Neural cell (in vitro differentiated cells): Measurements from ENCODE around the gene TSACC. TPM values are rescaled to one million over a fixed set of nuclear protein-coding genes. Genes with fewer than 3 reads are reported as not detected.

ENCODE experiments used
- H2AFZ ChIP-seq: fragments of 200-600, 300-800 bp; sonication (generic), shearing (Covaris generic); 2 replicates; pipeline ENCODE4 v1.6.0; 2014; ENCODE audit warnings: low read depth, mild to moderate bottlenecking, antibody characterized with exemption, low read length, moderate library complexity
- H3F3A ChIP-seq: fragments of 200-600 bp; shearing (Covaris generic); 2 replicates; pipeline ENCODE4 v1.6.1; 2016; ENCODE audit warnings: mild to moderate bottlenecking, moderate library complexity, mixed read lengths, antibody characterized with exemption, low read length; ENCODE audit not compliant: insufficient read depth, poor library complexity, severe bottlenecking
- H3K27ac ChIP-seq: fragments of 200-600, 300-800 bp; sonication (generic), shearing (Covaris generic); 2 replicates; pipeline ENCODE4 v1.5.1; 2014; ENCODE audit warnings: mild to moderate bottlenecking, low read length, moderate library complexity
- H3K27me3 ChIP-seq: fragments of 300-800, 200-600 bp; sonication (generic), shearing (Covaris generic); 2 replicates; pipeline ENCODE4 v1.6.0; 2014; ENCODE audit warnings: mild to moderate bottlenecking, low read depth, low read length, moderate library complexity; ENCODE audit not compliant: insufficient read depth
- H3K36me3 ChIP-seq: fragments of 300-800, 200-600 bp; sonication (generic), shearing (Covaris generic); 2 replicates; pipeline ENCODE4 v1.5.1; 2014; ENCODE audit warnings: mild to moderate bottlenecking, antibody characterized with exemption, low read length, moderate library complexity; ENCODE audit not compliant: insufficient read depth
- H3K4me2 ChIP-seq: fragments of 300-800, 200-600 bp; sonication (generic), shearing (Covaris generic); 2 replicates; pipeline ENCODE4 v1.6.0; 2014; ENCODE audit warnings: mild to moderate bottlenecking, low read length
- H3K4me3 ChIP-seq: fragments of 300-800, 200-600 bp; sonication (generic), shearing (Covaris generic); 2 replicates; pipeline ENCODE4 v1.5.1; 2014; ENCODE audit warnings: mild to moderate bottlenecking, low read length, moderate library complexity
- H3K79me2 ChIP-seq: fragments of 200-600 bp; shearing (Covaris generic); replicated peaks from 2 replicates; pipeline ENCODE4 v1.6.0; 2014; ENCODE audit warnings: mild to moderate bottlenecking, low read length, moderate library complexity; ENCODE audit not compliant: insufficient read depth
- H3K9ac ChIP-seq: fragments of 300-800, 200-600 bp; sonication (generic), shearing (Covaris generic); 2 replicates; pipeline ENCODE4 v1.6.1; 2016; ENCODE audit warnings: mild to moderate bottlenecking, low read length, mixed read lengths
- H3K9me2 ChIP-seq: fragments of 200-600 bp; shearing (Covaris generic); 2 replicates; pipeline ENCODE4 v1.6.1; 2016; ENCODE audit warnings: mild to moderate bottlenecking, low read length, mixed read lengths; ENCODE audit not compliant: insufficient read depth
- H3K9me3 ChIP-seq: fragments of 200-600, 300-800 bp; sonication (generic), shearing (Covaris generic); 2 replicates; pipeline ENCODE4 v1.6.1; 2016; ENCODE audit warnings: mild to moderate bottlenecking, mixed run types, low read length, moderate library complexity, mixed read lengths
- H4K20me1 ChIP-seq: fragments of 200-600 bp; shearing (Covaris generic); 2 replicates; pipeline ENCODE4 v1.6.1; 2016; ENCODE audit warnings: mild to moderate bottlenecking, mixed run types; ENCODE audit not compliant: insufficient read depth
- CTCF ChIP-seq: fragments of 450-650 bp; IDR thresholded peaks from 2 replicates; pipeline ENCODE4 v1.5.1; 2014; ENCODE audit warnings: antibody characterized with exemption, mild to moderate bottlenecking, moderate library complexity; ENCODE audit not compliant: poor library complexity, severe bottlenecking
- EP300 ChIP-seq: fragments of 450-650 bp; conservative IDR thresholded peaks from 2 replicates; pipeline ENCODE4 v1.6.1; 2014; ENCODE audit warnings: antibody characterized with exemption, mild to moderate bottlenecking, moderate library complexity; ENCODE audit not compliant: poor library complexity, severe bottlenecking
- EZH2 ChIP-seq: fragments of 200-600, 300-800 bp; shearing (Covaris generic), sonication (generic); IDR thresholded peaks from 2 replicates; pipeline ENCODE4 v1.6.1; 2014; ENCODE audit warnings: antibody characterized with exemption, low read length, borderline replicate concordance, mild to moderate bottlenecking; ENCODE audit not compliant: insufficient read depth, poor library complexity, severe bottlenecking
- MXI1 ChIP-seq: fragments of 450-650 bp; conservative IDR thresholded peaks from 2 replicates; pipeline ENCODE4 v1.6.1; 2014; ENCODE audit warnings: antibody characterized with exemption, mild to moderate bottlenecking; ENCODE audit not compliant: poor library complexity, severe bottlenecking
- POLR2AphosphoS5 ChIP-seq: IDR thresholded peaks from 2 replicates; pipeline ENCODE4 v1.6.1; 2012
- RAD21 ChIP-seq: fragments of 450-650 bp; conservative IDR thresholded peaks from 2 replicates; pipeline ENCODE4 v1.6.1; 2014; ENCODE audit warnings: antibody characterized with exemption, mild to moderate bottlenecking, moderate library complexity
- SMC3 ChIP-seq: fragments of 450-650 bp; conservative IDR thresholded peaks from 2 replicates; pipeline ENCODE4 v1.6.1; 2014; ENCODE audit warnings: antibody characterized with exemption, mild to moderate bottlenecking, moderate library complexity; ENCODE audit not compliant: poor library complexity
- TAF1 ChIP-seq: IDR thresholded peaks from 2 replicates; pipeline ENCODE4 v1.6.1; 2012; ENCODE audit warnings: low read depth
- polyA plus RNA-seq: library from polyadenylated mRNA; depleted of rRNA; stranded (reverse); fragments of >200 nt; gene quantifications from 2 replicates; pipeline ENCODE4 v1.2.3, GENCODE V29; 2014
- TF ChIP-seq, protein P1 (sequence below): IDR thresholded peaks from 2 replicates; pipeline ENCODE4 v1.6.1; 2012; ENCODE audit warnings: borderline replicate concordance

Gene TSACC
- polyA plus RNA-seq, 1 donor from 2014 or later = not detected

- Histone ChIP-seq H3K27ac (no peak overlapping the region), H3K9ac (no peak overlapping the region)
Observed at GRCh38 chr1:156391701-156392100, 53.4 kb downstream of the TSACC start.

GRCh38 chr1:156392452-156392853, 54.1 kb downstream of the TSACC start:
- no peaks in the 10 kb centered on the region for H3K9me2 ChIP-seq
- H3K9ac ChIP-seq = no peak overlapping the region
- H3K9me3 ChIP-seq = no peaks in the 10 kb centered on the region
- TF ChIP-seq EP300 (no peak), EZH2 (no peak), TAF1 (no peak), RAD21 (no peak), POLR2AphosphoS5 (no peak), SMC3 (no peak), CTCF (no peak), MXI1 (no peak)
- TF ChIP-seq, protein P1, sequence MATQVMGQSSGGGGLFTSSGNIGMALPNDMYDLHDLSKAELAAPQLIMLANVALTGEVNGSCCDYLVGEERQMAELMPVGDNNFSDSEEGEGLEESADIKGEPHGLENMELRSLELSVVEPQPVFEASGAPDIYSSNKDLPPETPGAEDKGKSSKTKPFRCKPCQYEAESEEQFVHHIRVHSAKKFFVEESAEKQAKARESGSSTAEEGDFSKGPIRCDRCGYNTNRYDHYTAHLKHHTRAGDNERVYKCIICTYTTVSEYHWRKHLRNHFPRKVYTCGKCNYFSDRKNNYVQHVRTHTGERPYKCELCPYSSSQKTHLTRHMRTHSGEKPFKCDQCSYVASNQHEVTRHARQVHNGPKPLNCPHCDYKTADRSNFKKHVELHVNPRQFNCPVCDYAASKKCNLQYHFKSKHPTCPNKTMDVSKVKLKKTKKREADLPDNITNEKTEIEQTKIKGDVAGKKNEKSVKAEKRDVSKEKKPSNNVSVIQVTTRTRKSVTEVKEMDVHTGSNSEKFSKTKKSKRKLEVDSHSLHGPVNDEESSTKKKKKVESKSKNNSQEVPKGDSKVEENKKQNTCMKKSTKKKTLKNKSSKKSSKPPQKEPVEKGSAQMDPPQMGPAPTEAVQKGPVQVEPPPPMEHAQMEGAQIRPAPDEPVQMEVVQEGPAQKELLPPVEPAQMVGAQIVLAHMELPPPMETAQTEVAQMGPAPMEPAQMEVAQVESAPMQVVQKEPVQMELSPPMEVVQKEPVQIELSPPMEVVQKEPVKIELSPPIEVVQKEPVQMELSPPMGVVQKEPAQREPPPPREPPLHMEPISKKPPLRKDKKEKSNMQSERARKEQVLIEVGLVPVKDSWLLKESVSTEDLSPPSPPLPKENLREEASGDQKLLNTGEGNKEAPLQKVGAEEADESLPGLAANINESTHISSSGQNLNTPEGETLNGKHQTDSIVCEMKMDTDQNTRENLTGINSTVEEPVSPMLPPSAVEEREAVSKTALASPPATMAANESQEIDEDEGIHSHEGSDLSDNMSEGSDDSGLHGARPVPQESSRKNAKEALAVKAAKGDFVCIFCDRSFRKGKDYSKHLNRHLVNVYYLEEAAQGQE = no peak
- H3F3A ChIP-seq = no peaks in the 10 kb centered on the region
- no peak overlapping the region for H3K27ac ChIP-seq
- H3K4me3 ChIP-seq = no peak overlapping the region
- H3K36me3 ChIP-seq = no peaks in the 10 kb centered on the region
- no peak overlapping the region for H2AFZ ChIP-seq
- no peaks in the 10 kb centered on the region for H3K79me2 ChIP-seq
- H3K4me2 ChIP-seq = no peak overlapping the region
- no peaks in the 10 kb centered on the region for H4K20me1 ChIP-seq
- H3K27me3 ChIP-seq = peaks cover 18% of the 10 kb centered on the region

More at GRCh38 chr1:156391701-156392100, 53.4 kb downstream of the TSACC start:
- Histone ChIP-seq H3K36me3 (no peaks in the 10 kb centered on the region), H3K4me3 (no peak overlapping the region), H3K79me2 (no peaks in the 10 kb centered on the region), H4K20me1 (no peaks in the 10 kb centered on the region), H3F3A (no peaks in the 10 kb centered on the region), H3K27me3 (peaks cover 25% of the 10 kb centered on the region), H3K9me3 (no peaks in the 10 kb centered on the region), H3K4me2 (no peak overlapping the region), H2AFZ (no peak overlapping the region), H3K9me2 (no peaks in the 10 kb centered on the region)
- TF ChIP-seq EP300 (no peak), SMC3 (no peak), CTCF (no peak), MXI1 (no peak), POLR2AphosphoS5 (no peak), TAF1 (no peak), RAD21 (no peak), EZH2 (no peak)
- TF ChIP-seq, protein P1 = no peak
